Measurements from ENCODE around the gene REG1A. TPM values are rescaled to one million over a fixed set of nuclear protein-coding genes. Genes with fewer than 3 reads are reported as not detected.

The REG1A gene
- total RNA-seq, 2 donors from 2014 or later, result not detected

DNA sequence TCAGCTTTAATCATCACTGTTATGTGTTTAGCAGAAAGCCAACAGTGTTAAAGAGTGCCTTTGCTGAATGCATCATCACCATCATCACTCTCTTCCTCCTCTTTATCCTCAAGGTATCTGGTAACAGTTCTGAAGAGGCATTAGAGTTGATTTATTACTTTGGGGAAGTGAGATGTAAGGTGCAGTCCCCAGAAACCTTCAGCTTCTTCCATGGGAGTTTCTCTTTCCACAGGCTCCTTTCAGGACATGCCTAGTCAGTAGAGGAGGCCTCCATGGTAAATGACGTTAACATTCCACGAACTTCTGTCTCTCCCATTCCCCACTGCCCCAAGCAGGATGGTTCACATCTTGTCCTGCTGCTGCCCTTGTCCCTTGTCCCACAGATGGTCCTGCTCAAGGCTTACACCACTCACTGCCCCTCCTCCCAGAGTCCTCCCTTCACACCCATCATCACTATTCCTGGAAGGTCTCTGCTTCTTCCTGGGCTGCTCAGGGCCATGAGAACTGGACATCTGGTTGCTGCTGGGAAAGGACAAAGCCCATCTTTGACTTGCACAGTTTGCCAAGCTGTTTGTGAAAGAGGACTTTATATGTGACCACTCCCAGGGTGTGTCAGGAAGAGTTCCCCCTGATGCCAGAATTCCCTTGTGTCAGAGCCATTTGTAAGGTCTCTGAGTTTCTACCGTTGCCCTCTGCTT, 5.3 kb upstream of the REG1A start:
- H3K9me3 Mint-ChIP-seq, result peaks cover 20 to 21% of the 10 kb centered on the region in 2 donors

DNA sequence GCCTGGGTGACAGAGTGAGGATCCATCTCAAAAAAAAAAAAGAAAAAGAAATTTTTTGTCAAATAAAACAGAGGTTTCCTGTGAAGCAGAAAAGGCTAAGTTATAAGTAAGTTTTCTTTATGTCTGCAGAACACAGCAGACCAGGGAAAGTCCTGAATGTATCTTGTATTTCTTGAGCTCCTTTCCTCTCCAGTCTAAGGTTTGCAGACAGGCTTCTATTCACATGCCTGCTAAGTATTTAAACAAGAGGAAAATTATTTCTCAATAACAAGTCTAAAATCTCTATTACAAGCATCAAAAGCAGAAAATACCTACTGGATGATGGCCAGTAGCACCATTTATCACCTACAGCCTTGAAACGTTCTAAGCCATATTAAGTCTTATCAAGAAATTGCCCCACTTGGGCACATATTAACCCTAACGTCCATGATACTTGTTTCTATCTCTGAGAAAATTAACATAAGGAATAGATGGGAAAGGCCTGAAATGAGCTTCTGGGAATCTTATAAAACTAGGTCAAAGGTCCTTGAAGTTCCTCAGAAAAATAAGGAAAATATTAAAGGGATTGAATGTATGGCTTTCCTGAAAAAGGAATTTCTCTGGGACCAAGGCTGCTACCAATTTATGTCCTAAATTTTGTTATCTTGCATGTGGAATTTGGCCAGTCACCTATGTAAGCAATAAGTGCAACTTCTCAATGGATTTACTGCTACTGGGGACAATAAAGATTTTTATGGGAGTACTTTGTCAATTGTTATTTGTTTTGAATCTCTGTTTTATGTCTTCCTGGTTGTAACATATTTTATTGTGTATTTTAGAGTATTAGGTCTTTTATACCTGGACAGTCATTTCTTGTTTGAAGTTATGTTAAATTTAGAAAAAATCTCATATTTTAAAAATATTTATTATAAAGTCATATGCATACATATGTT, 3.0 kb upstream of the REG1A start:
- ATAC-seq (no peak), DNase-seq (ENCODE audit: low spot score in 2 of 2) (no peak)
- no peak overlapping the region for H3K27ac Mint-ChIP-seq
- peaks cover 20 to 23% of the 10 kb centered on the region in 2 donors for H3K9me3 Mint-ChIP-seq
- H3K36me3 Mint-ChIP-seq, result peaks cover 0 to 5% of the 10 kb centered on the region in 2 donors

More for the DNA sequence above, 5.3 kb upstream of the REG1A start:
- no peak for DNase-seq (ENCODE audit: low spot score in 2 of 2)
- Mint-ChIP-seq H3K27ac (no peak overlapping the region), H3K36me3 (peaks cover 0 to 5% of the 10 kb centered on the region in 2 donors)
- no peak for ATAC-seq

DNA sequence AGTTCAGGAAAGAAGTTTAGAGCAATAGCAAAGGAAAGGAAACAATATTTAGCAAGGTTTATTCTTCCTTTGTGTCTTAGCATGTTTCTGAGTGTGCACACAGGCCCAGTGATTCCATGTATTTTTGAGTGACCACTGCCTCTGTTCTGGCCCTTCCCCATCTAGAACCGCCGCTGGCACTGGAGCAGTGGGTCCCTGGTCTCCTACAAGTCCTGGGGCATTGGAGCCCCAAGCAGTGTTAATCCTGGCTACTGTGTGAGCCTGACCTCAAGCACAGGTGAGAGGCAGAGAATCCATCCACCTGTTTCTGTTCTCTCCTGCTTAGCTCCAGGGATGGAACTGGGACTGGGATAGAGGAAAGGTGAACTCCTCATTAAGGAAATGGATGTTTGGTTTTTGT, 2.4 kb downstream of the REG1A start:
- Mint-ChIP-seq H3K36me3 (peaks cover 0 to 5% of the 10 kb centered on the region in 2 donors), H3K27ac (no peak overlapping the region), H3K9me3 (peaks cover 10 to 16% of the 10 kb centered on the region in 2 donors)
- ATAC-seq, result no peak
- no peak for DNase-seq (ENCODE audit: low spot score in 2 of 2)

DNA sequence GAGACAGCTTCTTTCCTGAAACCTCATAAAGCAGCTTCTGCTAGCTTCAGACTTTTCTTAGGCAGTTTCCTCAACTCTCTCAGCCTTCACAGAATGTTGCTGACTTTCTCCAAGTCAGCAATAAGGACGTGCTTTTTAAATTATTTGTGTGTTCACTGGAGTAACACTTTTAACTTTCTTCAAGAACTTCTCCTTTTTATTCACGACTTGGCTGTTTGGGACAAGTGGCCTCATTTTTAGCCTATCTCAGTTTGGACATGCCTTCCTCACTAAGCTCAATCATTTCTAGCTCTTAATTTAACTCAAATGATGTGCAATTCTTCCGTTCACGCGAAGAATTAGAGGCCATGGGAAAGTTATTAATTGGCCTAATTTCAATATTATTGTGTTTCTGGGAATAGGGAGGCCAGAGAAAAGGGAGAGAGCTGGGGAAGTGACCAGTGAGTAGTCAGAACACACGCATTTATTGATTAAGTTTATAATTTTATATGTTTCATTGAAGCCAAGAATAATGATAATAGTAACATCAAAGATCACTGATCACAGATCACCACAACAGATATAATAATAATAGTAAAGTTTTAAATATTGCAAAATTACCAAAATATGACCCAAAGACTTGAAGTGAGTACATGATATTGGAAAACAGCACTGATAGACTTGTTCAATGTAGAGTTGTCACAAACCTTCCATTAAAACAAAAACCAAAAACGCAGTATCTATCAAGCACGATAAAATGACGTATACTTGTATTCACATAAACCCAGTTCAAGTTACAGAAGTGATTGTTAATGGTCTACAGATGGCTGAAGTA, 4.8 kb downstream of the REG1A start:
- Mint-ChIP-seq H3K9me3 (peaks cover 10 to 21% of the 10 kb centered on the region in 2 donors), H3K27ac (no peak overlapping the region), H3K36me3 (peaks cover 0 to 11% of the 10 kb centered on the region in 2 donors)
- ATAC-seq (no peak), DNase-seq (ENCODE audit: low spot score in 2 of 2) (no peak)

DNA sequence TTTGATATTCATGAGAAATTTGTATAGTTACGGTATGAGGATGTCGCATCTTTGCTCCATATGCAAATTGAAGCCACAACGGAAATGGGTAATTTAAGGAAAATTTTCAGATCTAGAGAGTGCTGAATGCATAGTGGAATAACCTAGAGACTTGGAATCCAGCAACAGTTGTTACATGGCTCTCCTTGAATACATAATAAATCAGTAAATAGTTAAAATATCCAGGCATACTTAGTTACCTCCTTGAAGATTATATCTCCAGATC, 5.4 kb downstream of the REG1A start:
- H3K36me3 Mint-ChIP-seq, result peaks cover 0 to 11% of the 10 kb centered on the region in 2 donors
- peaks cover 10 to 23% of the 10 kb centered on the region in 2 donors for H3K9me3 Mint-ChIP-seq
- H3K27ac Mint-ChIP-seq, result no peak overlapping the region
- DNase-seq (ENCODE audit: low spot score in 2 of 2), result no peak
- ATAC-seq, result no peak

DNA sequence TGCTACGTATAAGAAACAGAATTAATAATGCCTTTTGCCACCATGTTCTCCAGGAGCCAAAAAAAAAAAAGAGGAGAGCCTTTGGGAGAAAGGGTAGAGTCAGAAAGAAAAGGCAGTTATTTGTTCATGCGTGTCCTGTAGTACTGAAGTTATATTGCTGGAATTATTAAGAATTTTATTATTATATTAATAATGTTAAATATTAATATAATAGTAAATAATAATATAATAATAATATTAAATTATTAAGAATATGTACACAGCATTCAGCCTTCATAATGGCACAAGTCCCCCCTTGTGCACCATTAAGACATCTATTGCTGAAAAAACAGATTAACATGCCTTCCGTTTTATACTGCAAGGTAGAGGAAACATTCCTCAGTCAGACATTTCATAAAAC, 8.1 kb downstream of the REG1A start:
- Mint-ChIP-seq H3K27ac (no peak overlapping the region), H3K36me3 (peaks cover 0 to 11% of the 10 kb centered on the region in 2 donors), H3K9me3 (peaks cover 4 to 28% of the 10 kb centered on the region in 2 donors)
- no peak for DNase-seq (ENCODE audit: low spot score in 2 of 2)
- ATAC-seq, result no peak

DNA sequence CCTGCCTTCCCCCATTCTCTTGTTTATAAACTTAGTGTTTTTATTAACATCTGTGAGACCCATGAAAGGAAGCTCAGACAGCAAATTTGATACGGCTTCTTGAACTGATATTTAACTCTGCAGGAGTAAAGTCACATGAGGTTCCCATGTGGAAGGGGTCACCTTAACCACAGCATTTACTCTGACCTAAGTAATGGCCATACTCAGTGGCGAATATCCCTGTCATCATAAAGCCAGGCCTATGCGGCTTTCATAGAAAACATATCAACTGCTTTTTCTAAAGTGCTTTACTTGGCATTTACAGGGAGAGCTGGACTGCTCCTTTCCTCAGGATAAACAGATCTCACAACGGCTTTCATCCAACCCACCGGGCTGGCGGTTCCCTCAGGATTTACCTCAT, 9.0 kb downstream of the REG1A start:
- H3K27ac Mint-ChIP-seq, result no peak overlapping the region
- H3K9me3 Mint-ChIP-seq, result peaks cover 4 to 31% of the 10 kb centered on the region in 2 donors
- DNase-seq (ENCODE audit: low spot score in 2 of 2) (no peak), ATAC-seq (no peak)
- peaks cover 0 to 11% of the 10 kb centered on the region in 2 donors for H3K36me3 Mint-ChIP-seq

DNA sequence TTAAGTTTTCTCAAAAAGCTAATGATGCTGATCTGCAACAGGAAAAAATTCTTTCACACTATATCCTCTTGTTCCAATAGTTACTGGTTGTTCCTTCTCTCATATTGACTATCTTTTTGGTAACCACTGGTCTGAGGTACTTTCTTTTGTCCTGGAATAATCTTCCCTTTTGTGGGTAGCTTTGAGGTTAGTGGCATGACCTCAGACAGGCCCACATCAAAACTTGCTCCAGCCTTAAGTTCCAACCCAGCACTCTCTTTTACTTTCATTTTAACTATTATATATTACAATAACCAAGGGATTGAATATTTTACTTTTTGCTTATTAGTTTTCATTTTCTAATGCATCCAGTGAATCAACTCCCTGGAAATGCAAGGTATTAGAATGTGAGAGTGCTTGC, 9.5 kb downstream of the REG1A start:
- no peak overlapping the region for H3K27ac Mint-ChIP-seq
- peaks cover 4 to 31% of the 10 kb centered on the region in 2 donors for H3K9me3 Mint-ChIP-seq
- peaks cover 0 to 11% of the 10 kb centered on the region in 2 donors for H3K36me3 Mint-ChIP-seq
- ATAC-seq (no peak), DNase-seq (ENCODE audit: low spot score in 2 of 2) (no peak)

DNA sequence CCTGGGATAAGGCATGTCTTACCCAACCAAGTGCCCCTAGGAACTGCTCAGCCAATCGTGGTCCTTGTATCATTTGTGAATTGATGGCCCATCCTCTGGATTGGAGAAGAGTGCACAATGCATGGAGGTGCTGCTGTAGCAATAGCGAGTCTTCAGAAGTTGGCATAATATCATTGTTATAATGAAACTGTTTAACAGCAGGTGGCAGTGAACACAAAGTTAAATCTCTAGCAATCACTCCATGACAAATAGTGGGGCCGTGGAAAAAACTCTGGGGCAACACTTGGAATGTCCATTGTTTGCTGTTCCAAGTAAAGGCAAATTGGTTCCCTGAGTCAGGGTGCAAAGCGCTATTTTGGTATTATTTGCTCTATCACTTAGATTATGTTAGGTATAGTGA, 11.4 kb downstream of the REG1A start:
- no peak for DNase-seq (ENCODE audit: low spot score in 2 of 2)
- Mint-ChIP-seq H3K9me3 (peaks cover 4 to 38% of the 10 kb centered on the region in 2 donors), H3K27ac (no peak overlapping the region), H3K36me3 (peaks cover 0 to 11% of the 10 kb centered on the region in 2 donors)
- no peak for ATAC-seq

DNA sequence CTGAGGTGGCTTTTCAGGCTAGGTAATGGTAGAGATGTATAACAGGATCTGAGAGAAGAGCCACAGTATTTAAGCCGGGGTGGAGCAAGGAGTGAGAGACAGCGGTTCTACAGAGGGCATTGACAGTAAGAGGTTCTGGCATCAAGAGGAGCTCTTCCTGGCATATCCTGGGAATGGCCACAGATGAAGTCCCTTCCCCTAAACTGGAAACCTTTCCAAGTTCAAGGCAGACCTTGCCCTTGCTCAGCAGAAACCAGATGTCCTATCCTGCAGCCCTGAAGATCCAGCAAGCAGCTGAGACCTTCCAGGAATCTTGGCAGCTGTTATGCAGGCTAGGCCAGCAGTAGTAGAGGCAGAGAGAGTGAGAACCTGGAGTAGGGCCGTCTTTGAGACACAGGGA, 18.1 kb downstream of the REG1A start:
- DNase-seq (ENCODE audit: low spot score in 2 of 2), result no peak
- no peak overlapping the region for H3K27ac Mint-ChIP-seq
- ATAC-seq, result no peak
- peaks cover 10 to 32% of the 10 kb centered on the region in 2 donors for H3K9me3 Mint-ChIP-seq
- no peaks in the 10 kb centered on the region for H3K36me3 Mint-ChIP-seq

DNA sequence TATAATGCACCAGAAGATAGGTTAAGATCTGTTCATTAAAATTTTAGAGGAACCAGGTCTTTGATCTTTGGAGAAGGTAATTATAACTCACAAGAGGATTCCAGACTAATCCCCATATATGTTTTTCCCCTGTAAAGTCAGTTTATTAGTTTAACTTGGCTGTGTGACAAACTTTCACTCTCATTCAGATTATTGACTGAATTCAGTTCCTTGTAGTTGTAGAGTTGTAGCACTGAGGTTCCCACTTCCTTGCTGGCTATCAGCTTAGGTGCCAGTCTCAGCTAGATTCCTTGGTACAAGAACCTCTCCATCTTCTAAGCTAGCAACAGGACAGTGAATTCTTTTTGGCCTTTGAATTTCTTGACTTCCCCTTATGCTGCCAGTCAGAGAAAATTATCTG, 19.1 kb downstream of the REG1A start:
- H3K9me3 Mint-ChIP-seq, result peaks cover 16 to 29% of the 10 kb centered on the region in 2 donors
- DNase-seq (ENCODE audit: low spot score in 2 of 2), result no peak

DNA sequence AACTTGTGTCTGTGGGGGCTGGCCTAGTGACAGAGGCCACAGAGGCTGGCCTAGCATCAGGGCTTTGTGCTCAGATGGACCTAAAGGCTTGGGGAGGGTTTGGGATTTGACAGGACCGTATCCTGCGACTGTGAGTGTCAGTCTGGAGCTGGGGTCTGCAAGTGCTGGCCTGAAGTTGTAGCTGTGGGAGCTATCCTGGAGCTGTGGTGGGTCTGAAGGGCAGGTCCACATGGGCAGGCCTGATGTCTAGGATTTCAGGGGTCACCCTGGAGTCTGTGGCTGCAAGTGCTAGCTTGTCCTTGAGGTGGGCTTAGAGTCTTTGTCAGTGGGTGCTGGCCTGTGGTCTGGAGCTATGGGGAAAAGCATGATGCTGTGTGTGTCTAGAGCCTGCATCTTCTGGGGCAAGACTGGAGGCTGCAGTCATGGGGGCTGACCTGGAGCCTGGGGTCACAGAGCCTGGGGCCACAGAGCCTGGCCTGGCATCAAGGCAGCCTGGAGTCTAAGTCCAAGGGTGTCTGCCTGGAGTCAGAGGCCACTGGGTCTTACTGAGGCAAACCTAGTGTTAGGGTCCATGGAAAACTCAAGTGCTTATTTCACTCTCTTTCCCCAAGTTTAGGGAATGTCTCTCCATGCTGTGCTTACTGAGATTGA, 35.7 kb downstream of the REG1A start:
- H3K27ac Mint-ChIP-seq, result no peak overlapping the region
- ATAC-seq (no peak), DNase-seq (ENCODE audit: low spot score in 2 of 2) (no peak)
- peaks cover 0 to 9% of the 10 kb centered on the region in 2 donors for H3K36me3 Mint-ChIP-seq
- peaks cover 21 to 33% of the 10 kb centered on the region in 2 donors for H3K9me3 Mint-ChIP-seq

More for the DNA sequence above, 19.1 kb downstream of the REG1A start:
- ATAC-seq, result no peak
- Mint-ChIP-seq H3K27ac (no peak overlapping the region), H3K36me3 (no peaks in the 10 kb centered on the region)

DNA sequence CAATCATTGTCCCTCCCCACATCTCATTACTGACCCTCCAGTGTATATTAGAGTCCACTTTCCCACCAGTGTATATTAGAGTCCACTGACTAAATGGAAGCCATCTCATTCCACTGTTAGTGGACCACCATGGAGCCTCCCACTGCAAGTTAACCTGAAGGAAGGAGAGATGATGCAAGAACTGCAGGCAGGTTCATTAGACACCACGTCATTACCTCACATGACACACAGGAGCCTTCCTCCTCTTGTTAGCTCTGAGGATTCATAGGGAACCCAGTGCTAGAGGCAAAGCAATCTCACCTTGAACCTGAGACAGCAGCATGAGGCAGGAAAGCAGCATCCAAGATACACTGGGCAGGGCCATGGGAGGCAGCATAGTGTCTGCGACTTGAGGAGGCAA, 38.7 kb downstream of the REG1A start:
- ATAC-seq, result no peak
- no peak overlapping the region for H3K27ac Mint-ChIP-seq

DNA sequence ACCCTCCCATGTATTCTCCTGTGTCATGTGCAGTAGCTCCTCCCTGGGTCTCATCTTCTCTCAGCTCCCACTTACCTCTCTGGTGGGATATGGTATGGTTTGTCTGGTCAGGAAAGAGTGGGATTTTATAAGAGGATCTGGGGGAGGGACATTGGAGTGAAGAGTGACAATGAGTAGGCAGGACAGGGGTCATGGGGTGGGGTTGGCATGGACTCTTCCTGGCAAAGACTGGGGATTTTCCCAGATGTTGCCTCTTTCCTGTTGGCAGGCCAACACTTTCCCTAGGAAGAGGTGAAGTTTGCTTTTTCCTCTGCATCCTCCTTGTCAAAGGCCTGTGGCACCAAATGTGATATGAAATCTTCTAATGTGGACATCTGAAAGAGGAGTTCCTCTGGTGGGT, 39.4 kb downstream of the REG1A start, which contains the start of gene REG3A:
TSS of gene REG3A (minus strand) at position 101 of the 400 bp plus-strand sequence. CDS start 348 bp downstream, outside the sequence.
- peaks cover 18 to 39% of the 10 kb centered on the region in 2 donors for H3K9me3 Mint-ChIP-seq
- no peak for ATAC-seq
- no peak for DNase-seq (ENCODE audit: low spot score in 2 of 2)

More for the DNA sequence above, 38.7 kb downstream of the REG1A start:
- Mint-ChIP-seq H3K9me3 (peaks cover 19 to 37% of the 10 kb centered on the region in 2 donors), H3K36me3 (peaks cover 0 to 9% of the 10 kb centered on the region in 2 donors)
- no peak for DNase-seq (ENCODE audit: low spot score in 2 of 2)

DNA sequence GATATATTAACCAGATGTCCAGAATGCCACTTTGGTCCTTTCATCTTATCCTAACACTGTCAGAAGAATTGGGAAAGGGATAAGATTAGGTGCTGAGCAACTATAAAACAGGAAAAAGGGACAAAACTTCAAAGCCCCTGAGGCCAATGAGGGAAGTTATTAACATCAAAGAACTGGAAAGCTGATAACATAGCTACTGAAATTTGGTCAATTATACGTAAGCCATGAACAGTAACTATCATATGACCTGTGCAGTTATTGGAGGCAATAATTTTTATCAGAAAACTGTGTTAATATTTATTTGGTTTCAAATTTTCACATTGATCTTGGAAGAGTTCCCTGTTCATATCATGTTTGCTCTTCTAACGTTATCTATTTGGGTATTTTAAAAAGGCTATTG, 41.8 kb downstream of the REG1A start:
- H3K36me3 Mint-ChIP-seq, result peaks cover 0 to under 1% of the 10 kb centered on the region in 2 donors
- no peak overlapping the region for H3K27ac Mint-ChIP-seq
- DNase-seq (ENCODE audit: low spot score in 2 of 2), result no peak
- H3K9me3 Mint-ChIP-seq, result peaks cover 21 to 30% of the 10 kb centered on the region in 2 donors
- ATAC-seq, result no peak

More for the DNA sequence above, 39.4 kb downstream of the REG1A start, which contains the start of gene REG3A:
- Mint-ChIP-seq H3K36me3 (peaks cover 0 to 9% of the 10 kb centered on the region in 2 donors), H3K27ac (no peak within 1 kb of the TSS)

DNA sequence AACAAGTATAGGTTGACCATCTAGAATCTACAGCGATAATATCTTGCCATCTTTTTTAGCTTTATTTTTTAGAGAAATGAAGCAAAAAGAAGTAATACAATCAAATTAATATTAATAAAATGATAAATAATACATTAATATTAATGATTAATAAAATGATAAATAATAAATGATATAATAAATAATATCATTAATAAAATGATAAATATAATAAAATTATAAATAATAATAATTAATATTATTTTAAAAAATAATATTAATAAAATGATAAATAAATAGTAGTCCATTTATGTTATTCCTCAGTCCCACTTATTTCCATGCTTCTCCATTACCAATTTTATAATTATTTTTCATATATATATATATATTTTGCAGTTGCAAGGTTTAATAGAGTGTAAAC, 42.5 kb downstream of the REG1A start:
- peaks cover 20 to 28% of the 10 kb centered on the region in 2 donors for H3K9me3 Mint-ChIP-seq
- DNase-seq (ENCODE audit: low spot score in 2 of 2) (no peak), ATAC-seq (no peak)
- H3K27ac Mint-ChIP-seq, result no peak overlapping the region
- H3K36me3 Mint-ChIP-seq, result no peaks in the 10 kb centered on the region

Data from activated naive CD4-positive, alpha-beta T cell treated with anti-CD3 and anti-CD28 coated beads, Interleukin-2, amount 50 U/mL, for 72 hours (primary cell).